ENCODE data around the gene SLC6A11. TPM values are rescaled to one million over a fixed set of nuclear protein-coding genes. Genes with fewer than 3 reads are reported as not detected.

SLC6A11 gene
- total RNA-seq, 1 experiment from 2014 or later, result not detected

DNA sequence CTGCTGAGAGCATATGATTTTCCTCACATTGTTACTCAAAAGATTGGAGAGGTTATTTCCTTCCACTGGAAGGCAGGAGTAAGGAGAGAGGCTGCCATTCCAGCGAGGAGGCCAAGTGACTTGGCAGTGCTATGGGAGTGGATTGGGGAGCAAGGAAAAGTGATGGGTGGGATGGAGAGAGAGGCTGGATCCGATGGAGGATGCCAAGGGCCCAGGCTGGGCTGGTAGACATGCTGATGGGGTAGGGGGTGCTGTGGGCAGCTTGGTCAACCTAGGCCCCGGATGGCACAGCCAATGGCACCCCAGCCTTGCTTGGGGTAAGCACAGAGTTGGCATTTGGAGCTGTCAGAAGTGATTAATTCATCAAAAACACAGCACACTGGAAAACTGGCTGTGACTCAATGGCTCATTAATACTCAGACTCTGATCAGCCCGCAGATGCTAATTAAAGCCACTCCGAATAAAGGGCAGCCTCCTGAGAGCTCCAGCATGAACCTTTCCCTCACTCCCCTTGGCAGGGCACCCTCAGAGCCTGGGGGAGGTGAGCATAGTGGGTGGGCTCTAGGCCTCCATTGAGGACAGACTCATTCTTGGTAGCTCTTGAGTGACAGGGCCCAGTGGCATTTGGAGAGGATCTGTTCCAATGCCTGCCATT, 154.4 kb downstream of the SLC6A11 start:
- Histone ChIP-seq H3K9me2 (ENCODE audit: insufficient read depth) (no peaks in the 10 kb centered on the region), H3K79me2 (ENCODE audit: low read depth) (no peaks in the 10 kb centered on the region), H3K4me1 (replicated peaks; ENCODE audit: insufficient read depth) (no peaks in the 10 kb centered on the region), H3K4me2 (no peak overlapping the region), H3K36me3 (ENCODE audit: low read depth) (no peaks in the 10 kb centered on the region), H3F3A (ENCODE audit: insufficient read depth, low read depth) (no peaks in the 10 kb centered on the region), H3K4me3 (no peak overlapping the region), H3K9me3 (ENCODE audit: insufficient read depth, low read depth) (no peaks in the 10 kb centered on the region), H2AFZ (no peak overlapping the region), H3K27ac (no peak overlapping the region), H3K27me3 (ENCODE audit: insufficient read depth, low read depth) (peaks cover 96% of the 10 kb centered on the region), H4K20me1 (ENCODE audit: insufficient read depth) (no peaks in the 10 kb centered on the region)
- TF ChIP-seq EZH2 (IDR thresholded peaks at IDR 0.05; ENCODE audit: low read depth) (no peak), CTCF (conservative IDR thresholded peaks at IDR 0.05) (no peak)
- intact Hi-C loops (cut with micrococcal nuclease; ENCODE audit: unreplicated experiment), result loop anchor here (10.0 kb wide), 1 partner anchor 84 kb away; no protein-coding TSS in a partner anchor
- CTCF ChIA-PET, result no interaction called here
- POLR2A ChIA-PET (ENCODE audit: unreplicated experiment), result no interaction called here
- BruUV-seq (replicated peaks), result no TSS peak
- no peak for DNase-seq

- Histone ChIP-seq H4K20me1 (ENCODE audit: insufficient read depth) (no peaks in the 10 kb centered on the region), H3K9me2 (ENCODE audit: insufficient read depth) (no peaks in the 10 kb centered on the region), H3K9me3 (ENCODE audit: insufficient read depth, low read depth) (no peaks in the 10 kb centered on the region), H3F3A (ENCODE audit: insufficient read depth, low read depth) (no peaks in the 10 kb centered on the region), H3K4me2 (no peak overlapping the region), H2AFZ (no peak overlapping the region), H3K27ac (no peak overlapping the region), H3K36me3 (ENCODE audit: low read depth) (no peaks in the 10 kb centered on the region), H3K4me3 (no peak overlapping the region), H3K27me3 (ENCODE audit: insufficient read depth, low read depth) (peaks cover 96% of the 10 kb centered on the region), H3K79me2 (ENCODE audit: low read depth) (no peaks in the 10 kb centered on the region), H3K4me1 (replicated peaks; ENCODE audit: insufficient read depth) (no peaks in the 10 kb centered on the region)
- no peak for DNase-seq
- BruUV-seq (replicated peaks), result no TSS peak
- CTCF ChIA-PET, result no interaction called here
- no peak for TF ChIP-seq CTCF (conservative IDR thresholded peaks at IDR 0.05)
- TF ChIP-seq EZH2 (IDR thresholded peaks at IDR 0.05; ENCODE audit: low read depth), result no peak
- intact Hi-C loops (cut with micrococcal nuclease; ENCODE audit: unreplicated experiment), result loop anchor here (10.0 kb wide), 1 partner anchor 83 kb away; no protein-coding TSS in a partner anchor
- POLR2A ChIA-PET (ENCODE audit: unreplicated experiment), result no interaction called here
Measured at GRCh38 chr3:10972072-10972782, 156.2 kb downstream of the SLC6A11 start.

GRCh38 chr3:10973046-10973595, 157.1 kb downstream of the SLC6A11 start:
- H2AFZ ChIP-seq, result no peak overlapping the region
- no peaks in the 10 kb centered on the region for H3K4me1 ChIP-seq (replicated peaks; ENCODE audit: insufficient read depth)
- no peak overlapping the region for H3K27ac ChIP-seq
- H3K4me3 ChIP-seq, result no peak overlapping the region
- intact Hi-C loops (cut with micrococcal nuclease; ENCODE audit: unreplicated experiment), result loop anchor here (10.0 kb wide), 1 partner anchor 82 kb away; no protein-coding TSS in a partner anchor
- H4K20me1 ChIP-seq (ENCODE audit: insufficient read depth), result no peaks in the 10 kb centered on the region
- ChIA-PET CTCF (no interaction called here), POLR2A (ENCODE audit: unreplicated experiment) (no interaction called here)
- no peaks in the 10 kb centered on the region for H3F3A ChIP-seq (ENCODE audit: insufficient read depth, low read depth)
- H3K36me3 ChIP-seq (ENCODE audit: low read depth), result no peaks in the 10 kb centered on the region
- H3K27me3 ChIP-seq (ENCODE audit: insufficient read depth, low read depth), result peaks cover 96% of the 10 kb centered on the region
- H3K79me2 ChIP-seq (ENCODE audit: low read depth), result no peaks in the 10 kb centered on the region
- BruUV-seq (replicated peaks), result no TSS peak
- no peaks in the 10 kb centered on the region for H3K9me3 ChIP-seq (ENCODE audit: insufficient read depth, low read depth)
- H3K9me2 ChIP-seq (ENCODE audit: insufficient read depth), result no peaks in the 10 kb centered on the region
- TF ChIP-seq EZH2 (IDR thresholded peaks at IDR 0.05; ENCODE audit: low read depth) (no peak), CTCF (conservative IDR thresholded peaks at IDR 0.05) (no peak)
- DNase-seq, result no peak
- no peak overlapping the region for H3K4me2 ChIP-seq
